HCT116 (cell line): ENCODE measurements around the gene ANKRD10. TPM values are rescaled to one million over a fixed set of nuclear protein-coding genes. Genes with fewer than 3 reads are reported as not detected.

Experiments used
- ATAC-seq: fragments of 200-7000 bp; cut with Tn5 transposase; 2 replicates; pipeline ENCODE4 v1.9.1; 2020; ENCODE audit warnings: mild to moderate bottlenecking, moderate library complexity
- BruUV-seq: library from RNA; stranded (reverse); fragments of 400-500 nt; replicated peaks from 2 replicates; lab custom pipeline; 2021; lab: Mats Ljungman, UMichigan
- CTCF ChIA-PET: fragments of 300-600 bp; sonication (Branson Sonifier 250); formaldehyde crosslinking; loops from one replicate; lab custom pipeline; 2021; ENCODE audit warnings: antibody characterized with exemption; lab: Charles Lee
- POLR2A ChIA-PET: fragments of 300-600, 350-600 bp; sonication (Branson Sonifier 250); formaldehyde crosslinking; loops from one replicate; lab custom pipeline; 2021; ENCODE audit warnings: antibody characterized with exemption; lab: Charles Lee
- RAD21 ChIA-PET, 2 experiments: fragments of 300-600 bp; sonication (Branson Sonifier 250); formaldehyde crosslinking; loops; one replicate each; lab custom pipeline; 2023; ENCODE audit warnings: low total read pairs in 2 of 2; ENCODE audit not compliant: uncharacterized antibody in 2 of 2, unreplicated experiment in 2 of 2, low non-redundant PET in 1 of 2; lab: Charles Lee
- DNase-seq: peaks from one replicate; pipeline ENCODE4 v3.0.0-alpha.2; 2010; ENCODE audit warnings: low read depth, low spot score
- H2AFZ ChIP-seq: fragments of 200-600 bp; shearing (Covaris generic), sonication (generic); 2 replicates; pipeline ENCODE4 v1.6.1; 2017; ENCODE audit warnings: low read depth, mixed run types, mixed read lengths, antibody characterized with exemption, low read length; ENCODE audit not compliant: poor library complexity, severe bottlenecking
- H3K27ac ChIP-seq: 2 replicates; pipeline ENCODE4 v1.5.1; 2012; ENCODE audit warnings: low read depth, low read length
- H3K27me3 ChIP-seq: fragments of 200-600 bp; sonication (generic); 2 replicates; pipeline ENCODE4 v1.6.1; 2016; ENCODE audit warnings: mixed run types, low read length, mixed read lengths; ENCODE audit not compliant: insufficient read depth
- H3K36me3 ChIP-seq, 2 experiments: fragments of 200-500 bp in 1 of 2; fragments of 200-600 bp in 1 of 2; sonication (Bioruptor generic) in 1 of 2; sonication (generic) in 1 of 2; 2 replicates each; pipeline versions ENCODE4 v1.5.1 to v1.6.1; 2014 to 2016; ENCODE audit warnings: low read length in 2 of 2, inconsistent platforms in 1 of 2, mixed read lengths in 1 of 2, mixed run types in 1 of 2; ENCODE audit not compliant: insufficient read depth in 2 of 2, control insufficient read depth in 1 of 2
- H3K4me1 ChIP-seq, 2 experiments: fragments of 200-600 bp in 1 of 2; sonication (generic) in 1 of 2; 2 replicates each; pipeline versions ENCODE4 v1.5.1 to v1.6.1; 2012 to 2017; ENCODE audit warnings: low read length in 2 of 2, inconsistent platforms in 1 of 2, mild to moderate bottlenecking in 1 of 2, mixed read lengths in 1 of 2, mixed run types in 1 of 2, moderate library complexity in 1 of 2; ENCODE audit not compliant: insufficient read depth in 2 of 2, control insufficient read depth in 1 of 2
- H3K4me2 ChIP-seq: fragments of 200-600 bp; sonication (generic); 2 replicates; pipeline ENCODE4 v1.6.1; 2017; ENCODE audit warnings: mixed run types, low read length, mixed read lengths
- H3K4me3 ChIP-seq, 2 experiments: fragments of 200-600 bp in 1 of 2; sonication (generic) in 1 of 2; replicated peaks in 1 of 2; 2 replicates each; pipeline ENCODE4 v1.5.1; 2011 to 2016; ENCODE audit warnings: low read length in 2 of 2, control low read depth in 1 of 2, low read depth in 1 of 2, mild to moderate bottlenecking in 1 of 2, mixed read lengths in 1 of 2, mixed run types in 1 of 2
- H3K79me2 ChIP-seq: fragments of 200-600 bp; sonication (generic); 2 replicates; pipeline ENCODE4 v1.6.1; 2017; ENCODE audit warnings: mild to moderate bottlenecking, mixed run types, low read length, moderate library complexity, mixed read lengths; ENCODE audit not compliant: insufficient read depth
- H3K9ac ChIP-seq: fragments of 200-600 bp; sonication (generic); 2 replicates; pipeline ENCODE4 v1.6.1; 2016; ENCODE audit warnings: low read length, mixed read lengths
- H3K9me2 ChIP-seq: fragments of 200-600 bp; sonication (generic), shearing (Covaris generic); 2 replicates; pipeline ENCODE4 v1.6.1; 2017; ENCODE audit warnings: mixed run types, mild to moderate bottlenecking, moderate library complexity; ENCODE audit not compliant: insufficient read depth
- H3K9me3 ChIP-seq, 2 experiments: fragments of 200-500 bp in 1 of 2; fragments of 200-600 bp in 1 of 2; sonication (Bioruptor generic) in 1 of 2; sonication (generic) in 1 of 2; 2 replicates each; pipeline ENCODE4 v1.6.1; 2014 to 2017; ENCODE audit warnings: low read length in 2 of 2, mixed read lengths in 2 of 2, inconsistent platforms in 1 of 2, low read depth in 1 of 2, mild to moderate bottlenecking in 1 of 2, mixed run types in 1 of 2, moderate library complexity in 1 of 2; ENCODE audit not compliant: control insufficient read depth in 1 of 2, insufficient read depth in 1 of 2
- H4K20me1 ChIP-seq: fragments of 200-600 bp; sonication (generic), shearing (Covaris generic); 2 replicates; pipeline ENCODE4 v1.6.1; 2017; ENCODE audit warnings: mixed run types, mild to moderate bottlenecking, moderate library complexity; ENCODE audit not compliant: insufficient read depth
- ATF3 ChIP-seq: IDR thresholded peaks from 2 replicates; pipeline ENCODE4 v1.6.1; 2012
- CBX3 ChIP-seq: IDR thresholded peaks from 2 replicates; pipeline ENCODE4 v1.6.1; 2012; ENCODE audit warnings: low read depth
- EGR1 ChIP-seq: IDR thresholded peaks from 2 replicates; pipeline ENCODE4 v1.6.1; 2012; ENCODE audit warnings: low read depth
- ELF1 ChIP-seq: IDR thresholded peaks from 2 replicates; pipeline ENCODE4 v1.6.1; 2012; ENCODE audit warnings: low read depth, borderline replicate concordance
- EZH2 ChIP-seq: fragments of 200-600 bp; sonication (generic); IDR thresholded peaks from 2 replicates; pipeline ENCODE4 v1.6.1; 2017; ENCODE audit warnings: antibody characterized with exemption, mixed run types
- FOSL1 ChIP-seq: IDR thresholded peaks from 2 replicates; pipeline ENCODE4 v1.6.1; 2012; ENCODE audit warnings: low read depth
- JUND ChIP-seq: IDR thresholded peaks from 2 replicates; pipeline ENCODE4 v1.6.1; 2012
- MAX ChIP-seq: IDR thresholded peaks from 2 replicates; pipeline ENCODE4 v1.6.1; 2012
- POLR2AphosphoS5 ChIP-seq: IDR thresholded peaks from 2 replicates; pipeline ENCODE4 v1.6.1; 2011; ENCODE audit warnings: mild to moderate bottlenecking, low read depth, low read length, moderate library complexity
- REST ChIP-seq: IDR thresholded peaks from 2 replicates; pipeline ENCODE4 v1.6.1; 2012; ENCODE audit warnings: low read depth
- SRF ChIP-seq: IDR thresholded peaks from 2 replicates; pipeline ENCODE4 v1.6.1; 2012; ENCODE audit warnings: low read depth
- TCF7L2 ChIP-seq: IDR thresholded peaks from 2 replicates; pipeline ENCODE4 v1.7.0; 2011; ENCODE audit warnings: borderline replicate concordance, inconsistent platforms; ENCODE audit not compliant: insufficient read depth, insufficient read length; ENCODE audit errors: extremely low read depth
- ZFX ChIP-seq: fragments of 450-650 bp; IDR thresholded peaks from 2 replicates; pipeline ENCODE4 v1.6.1; 2017
- intact Hi-C: fragments of 100-400 bp; cut with micrococcal nuclease; formaldehyde crosslinking; loops from 2 replicates; pipeline ENCODE4 v1.10.0; 2022
- total RNA-seq: library from RNA; stranded (reverse); gene quantifications from one replicate; pipeline ENCODE4 v1.2.1, GENCODE V29; 2021; ENCODE audit not compliant: unreplicated experiment

The ANKRD10 gene
- total RNA-seq, 1 experiment from 2014 or later = 173 TPM

- TF ChIP-seq TCF7L2 = no peak
Observed at GRCh38 chr13:110850006-110850405, 64.9 kb downstream of the ANKRD10 start (continued).

- Histone ChIP-seq H3K9ac (no peak overlapping the region), H3K9me3 (no peaks in the 10 kb centered on the region), H3K4me2 (no peak overlapping the region), H3K4me1 (no peaks in the 10 kb centered on the region), H3K36me3 (no peaks in the 10 kb centered on the region), H3K27ac (no peak overlapping the region), H4K20me1 (no peaks in the 10 kb centered on the region), H3K4me3 (no peak overlapping the region), H3K27me3 (peaks cover under 1% of the 10 kb centered on the region; the same call in 1 of the 2 replicates), H3K79me2 (no peaks in the 10 kb centered on the region), H3K9me2 (no peaks in the 10 kb centered on the region), H2AFZ (no peak overlapping the region)
- TF ChIP-seq ATF3 = no peak
- TF ChIP-seq EGR1 = no peak
- ChIA-PET POLR2A (no interaction called here), RAD21 (no interaction called here), CTCF (no interaction called here)
- no peak for ATAC-seq
- no TSS peak for BruUV-seq
- DNase-seq = no peak
- intact Hi-C loops = no loop called here
Observed at GRCh38 chr13:110845520-110845919, 69.3 kb downstream of the ANKRD10 start.

- Histone ChIP-seq H2AFZ (no peak overlapping the region), H3K27me3 (no peaks in the 10 kb centered on the region), H3K9me2 (no peaks in the 10 kb centered on the region; the same call in 1 of the 2 replicates), H3K4me1 (no peaks in the 10 kb centered on the region), H3K4me3 (no peak overlapping the region), H3K9ac (no peak overlapping the region), H3K79me2 (no peaks in the 10 kb centered on the region), H3K36me3 (no peaks in the 10 kb centered on the region), H3K4me2 (no peak overlapping the region), H4K20me1 (no peaks in the 10 kb centered on the region), H3K27ac (no peak overlapping the region), H3K9me3 (no peaks in the 10 kb centered on the region)
- RAD21 ChIA-PET = no interaction called here
- TF ChIP-seq REST = no peak
- no peak for TF ChIP-seq JUND
- no peak for TF ChIP-seq SRF
- no peak for TF ChIP-seq ELF1
- TF ChIP-seq EZH2 = no peak
- TF ChIP-seq ATF3 = no peak
- TF ChIP-seq MAX = no peak
- no peak for TF ChIP-seq EGR1
- TF ChIP-seq POLR2AphosphoS5 = no peak
- TF ChIP-seq ZFX = no peak
- TF ChIP-seq FOSL1 = no peak
- no peak for TF ChIP-seq CBX3
- intact Hi-C loops = no loop called here
- no TSS peak for BruUV-seq
- CTCF ChIA-PET = no interaction called here
- POLR2A ChIA-PET = no interaction called here
- DNase-seq (no peak), ATAC-seq (no peak)
Observed at GRCh38 chr13:110841846-110842245, 73.0 kb downstream of the ANKRD10 start.
